H9 (cell line): ENCODE results near the gene GRIK3. TPM values are rescaled to one million over a fixed set of nuclear protein-coding genes. Genes with fewer than 3 reads are reported as not detected.

Experiments
- DNase-seq: peaks from one replicate; pipeline ENCODE4 v3.0.0-alpha.2; 2017
- H2AFZ ChIP-seq: one replicate; pipeline ENCODE4 v1.6.1; 2013; ENCODE audit warnings: mild to moderate bottlenecking, low read length, control low read depth, moderate library complexity
- H2AK5ac ChIP-seq: 2 replicates; pipeline ENCODE4 v1.6.1; 2013; ENCODE audit warnings: low read length, control low read depth, mixed read lengths; ENCODE audit not compliant: insufficient read length
- H2BK120ac ChIP-seq: one replicate; pipeline ENCODE4 v1.6.1; 2013; ENCODE audit warnings: low read depth, mild to moderate bottlenecking, low read length, control low read depth, inconsistent platforms; ENCODE audit not compliant: poor library complexity, severe bottlenecking
- H2BK12ac ChIP-seq: 2 replicates; pipeline ENCODE4 v1.6.1; 2013; ENCODE audit warnings: low read length, control low read depth, mixed read lengths, low read depth; ENCODE audit not compliant: insufficient read length
- H2BK15ac ChIP-seq: 2 replicates; pipeline ENCODE4 v1.6.1; 2013; ENCODE audit warnings: low read depth, low read length, control low read depth
- H2BK20ac ChIP-seq: one replicate; pipeline ENCODE4 v1.6.1; 2013; ENCODE audit warnings: low read depth, mild to moderate bottlenecking, low read length, control low read depth, inconsistent platforms; ENCODE audit not compliant: poor library complexity, severe bottlenecking
- H2BK5ac ChIP-seq: 2 replicates; pipeline ENCODE4 v1.6.1; 2013; ENCODE audit warnings: low read length, control low read depth, mixed read lengths; ENCODE audit not compliant: insufficient read length
- H3K14ac ChIP-seq: 2 replicates; pipeline ENCODE4 v1.6.1; 2013; ENCODE audit warnings: low read length, control low read depth; ENCODE audit not compliant: insufficient read depth
- H3K18ac ChIP-seq: 2 replicates; pipeline ENCODE4 v1.6.1; 2013; ENCODE audit warnings: low read depth, mild to moderate bottlenecking, mixed read lengths, low read length, control low read depth; ENCODE audit not compliant: insufficient read length
- H3K23ac ChIP-seq: 2 replicates; pipeline ENCODE4 v1.6.1; 2013; ENCODE audit warnings: low read length, control low read depth, mixed read lengths, low read depth; ENCODE audit not compliant: insufficient read length
- H3K23me2 ChIP-seq: 2 replicates; pipeline ENCODE4 v1.6.1; 2013; ENCODE audit warnings: low read depth, mild to moderate bottlenecking, mixed read lengths, low read length, control low read depth; ENCODE audit not compliant: insufficient read length, poor library complexity, severe bottlenecking
- H3K27ac ChIP-seq: 2 replicates; pipeline ENCODE4 v1.5.1; 2013; ENCODE audit warnings: low read length, control low read depth, mixed read lengths, low read depth; ENCODE audit not compliant: insufficient read length
- H3K27me3 ChIP-seq: 2 replicates; pipeline ENCODE4 v1.6.1; 2013; ENCODE audit warnings: low read length, control low read depth, inconsistent platforms; ENCODE audit not compliant: insufficient read depth
- H3K4ac ChIP-seq: 2 replicates; pipeline ENCODE4 v1.6.1; 2013; ENCODE audit warnings: low read depth, mild to moderate bottlenecking, control low read depth, inconsistent platforms, low read length, moderate library complexity
- H3K4me1 ChIP-seq: 2 replicates; pipeline ENCODE4 v1.6.1; 2013; ENCODE audit warnings: low read length, control low read depth, inconsistent platforms; ENCODE audit not compliant: insufficient read depth
- H3K4me2 ChIP-seq: 2 replicates; pipeline ENCODE4 v1.6.1; 2013; ENCODE audit warnings: low read length, control low read depth, mixed read lengths; ENCODE audit not compliant: insufficient read length, insufficient read depth
- H3K56ac ChIP-seq: 2 replicates; pipeline ENCODE4 v1.6.1; 2013; ENCODE audit warnings: low read depth, mild to moderate bottlenecking, mixed read lengths, low read length, control low read depth; ENCODE audit not compliant: insufficient read length
- H3K79me1 ChIP-seq: 2 replicates; pipeline ENCODE4 v1.6.1; 2013; ENCODE audit warnings: low read depth, mild to moderate bottlenecking, moderate library complexity, low read length, control low read depth, inconsistent platforms; ENCODE audit not compliant: insufficient read depth, poor library complexity, severe bottlenecking
- H3K79me2 ChIP-seq: 2 replicates; pipeline ENCODE4 v1.6.1; 2013; ENCODE audit warnings: low read length, control low read depth, inconsistent platforms; ENCODE audit not compliant: insufficient read depth
- H3K9ac ChIP-seq: 2 replicates; pipeline ENCODE4 v1.6.1; 2013; ENCODE audit warnings: low read length, control low read depth, mixed read lengths; ENCODE audit not compliant: insufficient read length; ENCODE audit errors: extremely low read depth
- H3K9me3 ChIP-seq: one replicate; pipeline ENCODE4 v1.6.1; 2013; ENCODE audit warnings: low read depth, low read length, inconsistent platforms; ENCODE audit not compliant: control insufficient read depth
- H3T11ph ChIP-seq: one replicate; pipeline ENCODE4 v1.6.1; 2013; ENCODE audit warnings: mild to moderate bottlenecking, low read length, control low read depth, inconsistent platforms
- H4K20me1 ChIP-seq: one replicate; pipeline ENCODE4 v1.6.1; 2013; ENCODE audit not compliant: control insufficient read depth, insufficient read length, insufficient read depth
- H4K5ac ChIP-seq: 2 replicates; pipeline ENCODE4 v1.6.1; 2013; ENCODE audit warnings: low read depth, mild to moderate bottlenecking, mixed read lengths, low read length, control low read depth; ENCODE audit not compliant: insufficient read length
- H4K8ac ChIP-seq: replicated peaks from 2 replicates; pipeline ENCODE4 v1.6.1; 2013; ENCODE audit warnings: low read length, control low read depth, mixed read lengths, low read depth; ENCODE audit not compliant: insufficient read length
- H4K91ac ChIP-seq: 2 replicates; pipeline ENCODE4 v1.6.1; 2013; ENCODE audit warnings: low read depth, mild to moderate bottlenecking, moderate library complexity, mixed read lengths, low read length, control low read depth; ENCODE audit not compliant: insufficient read length
- H3K27ac Mint-ChIP-seq, 3 experiments: 2 replicates in 2 of 3; 3 replicates in 1 of 3; pipeline ENCODE4 v1.8.0; 2020 to 2021; ENCODE audit warnings: mixed read lengths in 3 of 3, mild to moderate bottlenecking in 1 of 3, moderate library complexity in 1 of 3
- H3K27me3 Mint-ChIP-seq: 2 replicates; pipeline ENCODE4 v1.8.0; 2021; ENCODE audit warnings: low read depth, mild to moderate bottlenecking, moderate library complexity, mixed read lengths
- H3K36me3 Mint-ChIP-seq, 3 experiments: 2 replicates in 2 of 3; 3 replicates in 1 of 3; pipeline ENCODE4 v1.8.0; 2020 to 2021; ENCODE audit warnings: low read depth in 3 of 3, mixed read lengths in 3 of 3; ENCODE audit not compliant: insufficient read depth in 1 of 3
- H3K4me1 Mint-ChIP-seq, 2 experiments: 2 replicates each; pipeline ENCODE4 v1.8.0; 2020; ENCODE audit warnings: mixed read lengths in 2 of 2
- H3K4me3 Mint-ChIP-seq, 2 experiments: 2 replicates in 1 of 2; 3 replicates in 1 of 2; pipeline ENCODE4 v1.8.0; 2020 to 2021; ENCODE audit warnings: mild to moderate bottlenecking in 2 of 2, mixed read lengths in 2 of 2, moderate library complexity in 1 of 2
- H3K9me3 Mint-ChIP-seq, 2 experiments: 2 replicates in 1 of 2; 3 replicates in 1 of 2; pipeline ENCODE4 v1.8.0; 2020; ENCODE audit warnings: mild to moderate bottlenecking in 2 of 2, mixed read lengths in 2 of 2, moderate library complexity in 1 of 2
- WGBS: extraction: QIAGEN DNeasy Blood & Tissue Kit; methylation state at CpG from one replicate; pipeline ENCODE4 v1.1.7; 2013; ENCODE audit warnings: missing lambda C conversion rate, low lambda C conversion rate, mixed read lengths; ENCODE audit not compliant: insufficient read length; ENCODE audit errors: extremely low coverage; 5-methylcytosine and 5-hydroxymethylcytosine counted together
- total RNA-seq: library from RNA; stranded (reverse); gene quantifications from 2 replicates; pipeline ENCODE4 v1.2.1, GENCODE V29; 2021
- TF ChIP-seq, protein P1 (sequence below): fragments of 200-600 bp; sonication (generic); conservative IDR thresholded peaks from 3 replicates; pipeline ENCODE4 v1.8.0; 2021; ENCODE audit warnings: antibody characterized with exemption, mild to moderate bottlenecking

Gene GRIK3
- total RNA-seq, 1 experiment from 2014 or later: 1.7 TPM

DNA sequence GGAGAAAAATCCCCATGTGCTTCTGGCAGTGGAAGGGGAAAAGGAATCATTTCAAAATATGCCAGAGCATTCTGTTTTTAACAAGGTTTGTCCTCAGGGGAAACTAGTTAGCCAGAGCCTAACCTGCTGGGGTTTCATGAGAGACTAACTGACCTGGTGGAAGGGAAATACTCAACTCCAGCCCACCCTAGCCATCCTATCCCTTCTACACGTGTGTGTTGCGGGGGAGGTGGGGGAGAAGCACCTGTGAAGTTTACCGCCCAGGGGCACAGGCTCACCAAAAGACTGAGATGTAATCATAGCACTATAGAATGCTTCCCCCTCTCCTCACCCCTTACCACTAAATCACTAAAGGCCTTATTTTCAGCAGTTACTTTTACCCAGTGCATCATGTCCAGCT, 139.5 kb downstream of the GRIK3 start:
- no peaks in the 10 kb centered on the region for H3K9me3 Mint-ChIP-seq
- H2BK5ac ChIP-seq: no peak overlapping the region
- no peaks in the 10 kb centered on the region for H3K36me3 Mint-ChIP-seq
- no peaks in the 10 kb centered on the region for H3K4me1 Mint-ChIP-seq
- no peak overlapping the region for H3K27ac ChIP-seq
- H2AFZ ChIP-seq: no peak overlapping the region
- no peaks in the 10 kb centered on the region for H3K4me1 ChIP-seq
- no peak overlapping the region for H3T11ph ChIP-seq
- H4K91ac ChIP-seq: no peak overlapping the region
- H2BK15ac ChIP-seq: no peak overlapping the region
- TF ChIP-seq, protein P1, sequence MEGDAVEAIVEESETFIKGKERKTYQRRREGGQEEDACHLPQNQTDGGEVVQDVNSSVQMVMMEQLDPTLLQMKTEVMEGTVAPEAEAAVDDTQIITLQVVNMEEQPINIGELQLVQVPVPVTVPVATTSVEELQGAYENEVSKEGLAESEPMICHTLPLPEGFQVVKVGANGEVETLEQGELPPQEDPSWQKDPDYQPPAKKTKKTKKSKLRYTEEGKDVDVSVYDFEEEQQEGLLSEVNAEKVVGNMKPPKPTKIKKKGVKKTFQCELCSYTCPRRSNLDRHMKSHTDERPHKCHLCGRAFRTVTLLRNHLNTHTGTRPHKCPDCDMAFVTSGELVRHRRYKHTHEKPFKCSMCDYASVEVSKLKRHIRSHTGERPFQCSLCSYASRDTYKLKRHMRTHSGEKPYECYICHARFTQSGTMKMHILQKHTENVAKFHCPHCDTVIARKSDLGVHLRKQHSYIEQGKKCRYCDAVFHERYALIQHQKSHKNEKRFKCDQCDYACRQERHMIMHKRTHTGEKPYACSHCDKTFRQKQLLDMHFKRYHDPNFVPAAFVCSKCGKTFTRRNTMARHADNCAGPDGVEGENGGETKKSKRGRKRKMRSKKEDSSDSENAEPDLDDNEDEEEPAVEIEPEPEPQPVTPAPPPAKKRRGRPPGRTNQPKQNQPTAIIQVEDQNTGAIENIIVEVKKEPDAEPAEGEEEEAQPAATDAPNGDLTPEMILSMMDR: no peak
- no peak overlapping the region for H4K5ac ChIP-seq
- no peaks in the 10 kb centered on the region for H3K79me2 ChIP-seq
- H3K18ac ChIP-seq: no peak overlapping the region
- WGBS: no CpG with 5 or more reads among the region's 3 CpGs
- H3K56ac ChIP-seq: no peak overlapping the region
- H3K27me3 ChIP-seq: no peaks in the 10 kb centered on the region
- no peak overlapping the region for H2BK120ac ChIP-seq
- no peaks in the 10 kb centered on the region for H4K20me1 ChIP-seq
- no peak overlapping the region for H4K8ac ChIP-seq
- no peak overlapping the region for H3K23ac ChIP-seq
- H2BK20ac ChIP-seq: no peak overlapping the region
- H2AK5ac ChIP-seq: no peak overlapping the region
- peaks cover 8% of the 10 kb centered on the region for H3K27me3 Mint-ChIP-seq
- H3K4me3 Mint-ChIP-seq: no peak overlapping the region
- no peak overlapping the region for H3K27ac Mint-ChIP-seq
- no peak for DNase-seq
- no peak overlapping the region for H2BK12ac ChIP-seq
- H3K79me1 ChIP-seq: no peaks in the 10 kb centered on the region
- H3K14ac ChIP-seq: no peak overlapping the region
- no peaks in the 10 kb centered on the region for H3K23me2 ChIP-seq
- no peak overlapping the region for H3K4me2 ChIP-seq
- H3K4ac ChIP-seq: no peak overlapping the region
- H3K9me3 ChIP-seq: no peaks in the 10 kb centered on the region
- H3K9ac ChIP-seq: no peak overlapping the region
